ENCODE data around the gene ERICH2. TPM values are rescaled to one million over a fixed set of nuclear protein-coding genes. Genes with fewer than 3 reads are reported as not detected.

ERICH2 gene, protein sequence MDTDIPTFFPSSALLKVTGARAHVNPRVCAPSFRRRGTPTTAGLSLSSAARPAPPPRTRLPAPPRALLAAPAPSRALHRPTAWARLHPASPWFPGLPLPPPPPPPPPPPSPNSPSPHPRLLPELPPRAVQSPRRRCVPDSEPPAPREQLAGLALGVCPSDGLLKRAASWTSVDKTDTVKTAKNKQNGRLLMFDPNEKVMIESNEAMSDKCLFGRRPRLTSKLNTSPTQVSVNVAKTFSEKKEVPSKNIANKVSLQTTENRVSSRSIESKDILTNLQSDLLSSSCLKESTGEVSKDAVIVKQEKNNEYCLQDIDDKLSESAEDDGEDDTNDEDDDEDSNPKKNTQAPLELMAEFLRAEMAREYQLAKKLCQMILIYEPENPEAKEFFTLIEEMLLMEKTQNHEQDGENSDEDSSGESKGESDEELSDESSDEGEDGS
- 1 to 10 TPM in 2 of 6 donors, under 1 TPM in 4; 0.49 to 2.4 (median 0.79) TPM for total RNA-seq
- polyA plus RNA-seq, result 1 to 10 TPM; 1.6 to 3.6 TPM

DNA sequence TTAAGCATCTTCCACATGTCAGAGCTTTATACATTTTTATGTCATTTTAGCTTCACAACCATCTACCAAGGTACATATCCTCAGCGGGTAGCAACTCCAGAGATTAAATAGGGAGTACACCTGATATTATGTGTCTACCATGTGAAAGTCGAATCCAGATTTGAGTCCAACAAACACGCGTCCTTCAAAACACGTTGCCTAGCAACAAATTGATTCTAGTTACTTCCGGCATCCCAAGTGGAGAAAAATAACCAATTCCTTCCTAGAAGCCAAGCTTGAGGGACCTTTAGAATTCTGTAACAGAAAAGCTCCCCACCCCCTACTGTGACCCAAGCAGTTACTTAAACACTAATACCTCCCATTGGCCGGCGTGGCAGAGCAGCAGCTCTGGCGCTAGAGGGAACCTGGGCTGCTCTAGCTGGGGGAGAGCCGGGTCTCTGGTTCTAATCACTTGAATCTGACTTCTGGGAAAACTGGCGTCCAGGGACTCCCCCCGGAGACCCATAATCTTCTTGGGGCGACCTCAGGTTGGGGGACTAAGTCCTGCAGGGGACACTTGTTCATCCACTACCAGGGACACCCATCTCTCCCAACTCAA, at the start of gene ERICH2:
ERICH2 (plus strand) TSS at position 371 of the 598 bp plus-strand sequence. CDS start 304 bp downstream, outside the sequence.
- peak; percentile 65 to 84 (median 76) for ATAC-seq
- Histone ChIP-seq H3K27me3 (no peaks in the 10 kb centered on the region), H3K9me3 (no peaks in the 10 kb centered on the region), H3K4me3 (peak within 1 kb of the TSS; percentile 43 to 92 (median 76)), H3K36me3 (no peaks in the 10 kb centered on the region), H3K27ac (peak within 1 kb of the TSS; percentile 56 to 87 (median 72)), H3K4me1 (peaks cover 0 to 18% (median 6%) of the 10 kb centered on the region in 3 donors)
- WGBS, 2 donors, result 1% methylated on average over 13 of the region's 13 CpGs
- FAIRE-seq, result no peak
- intact Hi-C loops (cut with DNase I), result loop anchor here in 1 of 3 donors (10.0 kb wide), 1 partner anchor 55 kb away; the partner anchor contains the start of gene SP5
- TF ChIP-seq, protein P1, sequence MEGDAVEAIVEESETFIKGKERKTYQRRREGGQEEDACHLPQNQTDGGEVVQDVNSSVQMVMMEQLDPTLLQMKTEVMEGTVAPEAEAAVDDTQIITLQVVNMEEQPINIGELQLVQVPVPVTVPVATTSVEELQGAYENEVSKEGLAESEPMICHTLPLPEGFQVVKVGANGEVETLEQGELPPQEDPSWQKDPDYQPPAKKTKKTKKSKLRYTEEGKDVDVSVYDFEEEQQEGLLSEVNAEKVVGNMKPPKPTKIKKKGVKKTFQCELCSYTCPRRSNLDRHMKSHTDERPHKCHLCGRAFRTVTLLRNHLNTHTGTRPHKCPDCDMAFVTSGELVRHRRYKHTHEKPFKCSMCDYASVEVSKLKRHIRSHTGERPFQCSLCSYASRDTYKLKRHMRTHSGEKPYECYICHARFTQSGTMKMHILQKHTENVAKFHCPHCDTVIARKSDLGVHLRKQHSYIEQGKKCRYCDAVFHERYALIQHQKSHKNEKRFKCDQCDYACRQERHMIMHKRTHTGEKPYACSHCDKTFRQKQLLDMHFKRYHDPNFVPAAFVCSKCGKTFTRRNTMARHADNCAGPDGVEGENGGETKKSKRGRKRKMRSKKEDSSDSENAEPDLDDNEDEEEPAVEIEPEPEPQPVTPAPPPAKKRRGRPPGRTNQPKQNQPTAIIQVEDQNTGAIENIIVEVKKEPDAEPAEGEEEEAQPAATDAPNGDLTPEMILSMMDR (IDR thresholded peaks at IDR 0.05), result no peak
- peak; percentile 55 to 74 (median 65) for DNase-seq

DNA sequence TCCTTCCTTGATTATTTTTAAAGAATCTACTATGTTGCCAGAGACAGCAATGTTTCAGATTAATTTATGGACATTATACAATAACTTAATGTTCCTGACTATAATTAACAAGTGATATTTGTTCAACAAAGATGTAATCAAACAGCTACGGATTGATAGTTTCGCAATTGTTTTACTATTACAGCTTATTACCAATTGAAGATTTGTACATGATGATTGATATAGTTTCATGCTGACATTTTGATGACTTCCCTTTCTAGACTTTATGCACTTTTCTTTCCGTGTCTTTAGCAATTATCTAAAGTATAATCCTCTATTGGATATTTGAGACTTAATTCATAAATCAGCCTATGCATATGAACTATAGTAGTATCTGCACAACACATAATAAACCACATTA, 48.5 kb upstream of the ERICH2 start:
- H3K4me1 ChIP-seq, result no peaks in the 10 kb centered on the region
- intact Hi-C loops (cut with DNase I), result no loop called here
- FAIRE-seq, result no peak
- TF ChIP-seq, protein P1 (IDR thresholded peaks at IDR 0.05), result no peak
- no peak overlapping the region for H3K4me3 ChIP-seq
- no peaks in the 10 kb centered on the region for H3K27me3 ChIP-seq
- no peak for ATAC-seq
- H3K27ac ChIP-seq, result no peak overlapping the region
- 71 to 76% methylated on average over 3 of the region's 3 CpGs for WGBS, 2 donors
- H3K36me3 ChIP-seq, result no peaks in the 10 kb centered on the region
- no peaks in the 10 kb centered on the region for H3K9me3 ChIP-seq
- DNase-seq, result no peak

DNA sequence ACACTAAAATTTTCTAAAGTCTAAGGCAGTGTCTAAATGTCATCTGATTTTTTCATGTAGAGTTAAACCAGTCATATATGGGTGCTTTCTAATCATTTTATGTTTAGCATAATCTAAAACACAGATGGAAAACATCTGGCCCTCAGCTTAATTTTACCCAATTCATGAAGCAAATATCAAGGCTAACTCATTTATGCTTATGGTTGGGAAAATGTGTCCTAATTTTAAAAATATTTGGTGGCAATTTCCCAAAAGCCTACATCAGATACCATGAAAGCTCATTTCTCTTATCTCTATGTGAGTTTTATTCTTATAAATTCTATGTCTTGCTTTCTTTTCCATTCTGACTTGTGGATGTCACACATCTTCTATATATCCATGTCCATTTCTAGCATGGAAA, 47.9 kb upstream of the ERICH2 start:
- DNase-seq (no peak), FAIRE-seq (no peak), ATAC-seq (no peak)
- TF ChIP-seq, protein P1 (IDR thresholded peaks at IDR 0.05), result no peak
- Histone ChIP-seq H3K27ac (no peak overlapping the region), H3K27me3 (no peaks in the 10 kb centered on the region), H3K4me1 (no peaks in the 10 kb centered on the region), H3K36me3 (no peaks in the 10 kb centered on the region), H3K9me3 (no peaks in the 10 kb centered on the region), H3K4me3 (no peak overlapping the region)
- intact Hi-C loops (cut with DNase I), result no loop called here

DNA sequence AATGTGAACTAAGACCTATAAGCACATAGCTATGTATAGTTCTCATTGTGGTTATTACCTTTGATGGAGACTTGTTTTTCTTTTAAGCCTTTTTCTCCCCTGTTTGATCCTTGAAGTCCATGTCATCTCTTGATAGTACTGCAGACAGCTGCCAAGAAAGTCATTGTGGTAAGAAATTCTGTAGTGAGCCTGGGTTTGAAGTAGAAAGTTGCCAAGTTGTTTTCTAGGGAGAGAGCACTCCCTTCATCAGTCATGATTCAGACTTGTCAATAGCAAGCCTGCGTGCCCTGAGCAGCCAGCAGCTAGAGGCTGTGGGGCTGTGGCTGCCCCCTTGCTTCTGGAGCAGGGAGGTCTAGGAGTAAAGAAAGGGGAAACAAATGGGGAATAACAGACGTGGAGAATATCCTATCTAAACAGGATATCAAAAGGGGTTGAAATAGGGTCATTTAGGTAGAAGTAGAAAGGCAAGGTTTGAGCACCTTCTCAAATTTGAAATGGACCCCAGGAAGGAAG, 46.7 kb upstream of the ERICH2 start:
- no peak for DNase-seq
- FAIRE-seq, result no peak
- WGBS, 2 donors, result 71 to 74% methylated on average over 2 of the region's 2 CpGs

More for the DNA sequence above, 46.7 kb upstream of the ERICH2 start:
- intact Hi-C loops (cut with DNase I), result no loop called here
- no peaks in the 10 kb centered on the region for H3K36me3 ChIP-seq
- no peaks in the 10 kb centered on the region for H3K9me3 ChIP-seq
- H3K4me3 ChIP-seq, result no peak overlapping the region
- H3K27me3 ChIP-seq, result no peaks in the 10 kb centered on the region
- no peaks in the 10 kb centered on the region for H3K4me1 ChIP-seq
- ATAC-seq, result no peak
- H3K27ac ChIP-seq, result no peak overlapping the region
- TF ChIP-seq, protein P1 (IDR thresholded peaks at IDR 0.05), result no peak
